HT1080 (cell line): ENCODE data around the gene CCDC192. TPM values are rescaled to one million over a fixed set of nuclear protein-coding genes. Genes with fewer than 3 reads are reported as not detected.
"Not testable (repeated sequence)": the region's sequence is repeated elsewhere in the genome, so short reads cannot be mapped to it uniquely, and the experiment has no call there.

Source experiments
- DNase-seq: peaks from one replicate; pipeline ENCODE4 v3.0.0-alpha.2; 2015; ENCODE audit warnings: low read depth
- total RNA-seq: library from RNA; depleted of rRNA; stranded (reverse); fragments of >200 nt; shearing (Covaris generic); gene quantifications from 2 replicates; pipeline ENCODE4 v1.2.3, GENCODE V29; 2014

The CCDC192 gene
- total RNA-seq, 1 experiment from 2014 or later, result not detected

DNA sequence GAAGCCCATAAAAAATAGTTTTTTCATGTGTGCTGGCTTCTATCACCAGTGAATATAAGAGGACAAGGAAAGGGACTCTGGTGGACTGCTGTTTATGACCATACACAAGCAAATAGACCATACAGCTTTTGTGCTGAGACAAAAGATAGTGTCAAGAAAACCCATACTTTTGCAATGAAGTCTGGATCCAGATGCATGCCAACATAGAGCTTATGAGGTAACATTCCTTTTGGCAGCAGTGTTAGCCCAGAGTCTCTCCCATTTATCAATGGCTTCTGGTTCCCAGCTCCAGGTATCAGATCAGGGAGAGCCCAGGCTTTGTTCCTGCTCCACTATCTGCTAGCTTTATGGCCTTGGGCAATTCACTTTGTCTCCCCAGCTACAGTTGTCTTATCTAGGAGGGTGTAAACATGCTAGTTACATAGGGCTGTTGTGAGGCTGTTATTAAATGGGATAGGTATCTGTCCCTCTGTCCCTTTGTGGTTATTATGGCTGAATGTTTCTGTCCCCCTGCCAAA is 55.6 kb downstream of the CCDC192 start:
- no peak for DNase-seq

GRCh38 chr5:127761869-127762268 is 58.7 kb downstream of the CCDC192 start:
- no peak for DNase-seq

- DNase-seq, result no peak
Observed at GRCh38 chr5:127762412-127762811, 59.2 kb downstream of the CCDC192 start.

DNA sequence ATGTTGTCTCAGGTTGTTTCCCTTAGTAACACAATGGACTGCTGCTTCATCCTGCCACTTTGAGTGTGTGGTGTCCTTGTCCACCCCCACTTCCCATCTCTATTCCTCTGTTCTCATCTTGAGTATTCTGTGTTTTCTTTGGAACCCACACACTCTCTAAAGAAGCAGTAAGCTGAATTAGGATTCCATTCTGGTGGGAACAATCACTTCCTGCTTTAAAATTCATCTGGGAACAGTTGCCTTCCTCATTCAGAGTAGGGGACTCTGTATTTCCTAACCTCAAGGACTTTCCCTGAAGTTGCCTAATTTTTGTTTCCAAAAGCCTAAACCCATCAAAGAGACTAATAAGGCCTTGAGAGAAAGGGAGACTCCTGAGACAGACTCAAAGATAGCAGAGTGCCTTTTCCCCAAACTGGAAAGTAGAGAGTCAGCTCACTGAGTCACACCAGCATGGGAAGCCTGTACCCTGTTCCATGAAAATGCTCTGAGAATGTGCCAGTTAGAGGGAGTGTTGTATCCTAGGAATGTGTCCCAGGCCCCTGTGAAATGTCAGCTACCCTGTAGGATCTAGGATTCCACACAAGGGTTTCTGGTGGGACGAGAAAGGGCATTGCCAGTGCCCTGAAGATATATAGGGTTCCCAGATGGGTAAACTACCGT is 63.6 kb downstream of the CCDC192 start:
- DNase-seq, result peak; percentile 18

GRCh38 chr5:127769386-127769785 is 66.2 kb downstream of the CCDC192 start:
- no peak for DNase-seq

DNA sequence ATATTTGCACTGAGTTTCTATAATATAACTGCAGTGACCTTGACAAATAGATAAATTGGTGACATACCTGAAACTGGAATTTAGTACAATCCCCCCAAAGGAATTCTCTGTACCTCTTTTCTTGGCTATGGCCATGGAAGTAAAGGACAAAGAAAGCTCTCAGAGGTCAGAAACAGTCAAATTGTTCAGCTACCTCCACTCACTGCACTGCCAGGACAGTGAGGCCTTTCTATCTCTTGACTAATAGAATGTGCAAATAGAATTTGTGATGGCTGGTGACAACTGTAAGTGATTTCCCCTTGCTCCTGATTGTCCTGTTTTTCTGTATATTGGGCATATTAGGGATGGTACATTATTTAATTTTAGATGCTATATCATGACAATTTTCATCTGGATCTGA is 67.1 kb downstream of the CCDC192 start:
- DNase-seq, result no peak

GRCh38 chr5:127772531-127772930 is 69.3 kb downstream of the CCDC192 start:
- DNase-seq, result no peak

DNA sequence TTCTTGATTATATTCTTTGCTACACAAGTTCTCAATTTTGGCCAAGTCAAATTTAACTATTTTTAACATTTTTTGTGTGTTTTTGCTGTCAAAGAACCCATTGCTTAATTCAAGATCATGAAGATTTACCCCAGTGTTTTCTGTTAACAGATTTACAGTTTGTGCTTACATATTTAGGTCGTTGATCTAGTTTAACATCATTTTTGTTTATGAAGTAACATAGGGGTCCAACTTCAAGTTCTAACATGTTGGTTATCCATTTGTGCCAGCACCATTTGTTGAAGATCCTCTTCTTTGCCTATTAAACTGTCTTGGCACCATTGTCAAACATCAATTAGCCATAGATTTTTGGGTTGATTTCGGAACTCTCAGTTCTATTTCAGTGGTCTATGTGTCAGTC is 71.0 kb downstream of the CCDC192 start:
- DNase-seq, result no peak

DNA sequence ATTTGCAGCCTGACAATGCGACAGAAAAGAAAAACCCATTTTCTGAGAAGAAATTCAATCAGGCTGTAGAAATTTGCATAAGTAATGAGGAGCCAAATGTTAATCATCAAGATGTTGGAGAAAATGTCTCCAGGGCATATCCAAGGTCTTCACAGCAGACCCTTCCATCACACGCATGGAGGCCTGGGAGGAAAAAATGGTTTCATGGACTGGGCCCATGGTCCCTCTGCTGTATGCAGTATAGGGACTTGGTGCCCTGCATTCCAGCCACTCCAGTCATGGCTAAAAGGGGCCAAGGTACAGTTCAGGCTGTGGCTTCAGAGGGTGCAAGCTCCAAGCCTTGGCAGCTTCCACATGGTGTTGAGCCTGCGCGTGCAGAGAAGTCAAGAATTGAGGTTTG is 73.3 kb downstream of the CCDC192 start:
- no peak for DNase-seq

- no peak for DNase-seq
Observed at GRCh38 chr5:127777957-127778356, 74.8 kb downstream of the CCDC192 start.

- not testable (repeated sequence) for DNase-seq
Observed at GRCh38 chr5:127782450-127782849, 79.3 kb downstream of the CCDC192 start.

DNA sequence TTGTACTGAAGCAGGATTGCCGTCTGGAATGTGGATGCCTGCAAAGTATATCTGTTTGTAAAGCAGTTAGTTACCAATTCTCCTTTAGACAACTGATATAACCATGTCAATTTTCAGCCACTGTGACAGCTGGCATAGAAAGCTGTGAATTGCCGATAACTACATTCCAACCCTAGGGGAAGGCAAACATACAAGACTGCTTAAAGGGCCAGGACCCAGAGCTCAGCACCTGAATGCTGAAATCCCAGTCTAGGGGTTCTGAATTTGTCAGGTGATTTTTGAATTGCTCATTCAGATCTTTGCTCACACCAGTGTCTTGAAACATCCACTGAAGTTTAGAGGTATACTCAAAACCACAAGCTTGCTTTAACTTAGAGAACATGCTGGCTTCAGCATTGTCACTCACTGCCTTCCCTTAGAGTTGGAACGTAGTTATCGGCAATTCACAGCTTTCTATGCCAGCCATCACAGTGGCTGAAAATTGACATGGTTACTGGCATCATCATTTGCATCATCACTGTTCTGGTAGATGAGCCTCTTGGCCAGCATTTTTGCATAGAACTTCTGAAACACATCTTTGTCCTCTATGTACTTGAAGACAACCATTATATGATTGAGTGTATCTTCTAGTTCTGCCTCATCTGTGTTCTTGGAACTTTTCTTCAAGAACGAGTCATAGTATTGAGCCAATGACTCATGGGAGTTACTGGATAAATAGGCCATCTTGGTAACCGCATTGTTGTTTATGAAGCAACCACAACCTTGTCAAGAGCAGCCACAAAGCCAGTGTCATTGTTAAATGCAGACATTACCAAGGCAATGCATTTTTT is 82.1 kb downstream of the CCDC192 start:
- DNase-seq, result peak; percentile 82

GRCh38 chr5:127791439-127791838 is 88.2 kb downstream of the CCDC192 start:
- no peak for DNase-seq

- DNase-seq, result not testable (repeated sequence)
Observed at GRCh38 chr5:127791908-127792307, 88.7 kb downstream of the CCDC192 start.

DNA sequence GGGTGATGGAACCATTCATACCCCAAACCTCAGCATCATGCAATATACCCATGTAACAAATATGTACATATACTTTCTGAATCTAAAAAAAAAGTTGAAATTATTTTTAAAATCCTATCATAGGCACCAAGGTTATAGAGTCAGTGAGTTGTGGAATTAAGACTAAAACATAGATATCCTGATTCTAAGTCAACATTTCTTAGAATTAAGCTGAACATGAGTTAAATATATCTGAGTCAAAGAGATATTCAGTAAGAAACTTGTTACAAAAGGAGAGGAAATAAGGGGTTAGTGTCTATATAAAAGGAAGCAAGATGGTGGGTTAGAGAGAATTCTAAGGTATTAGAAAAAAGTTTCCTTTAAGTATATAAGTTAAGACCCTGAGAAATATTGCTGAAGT is 89.9 kb downstream of the CCDC192 start:
- DNase-seq, result no peak

DNA sequence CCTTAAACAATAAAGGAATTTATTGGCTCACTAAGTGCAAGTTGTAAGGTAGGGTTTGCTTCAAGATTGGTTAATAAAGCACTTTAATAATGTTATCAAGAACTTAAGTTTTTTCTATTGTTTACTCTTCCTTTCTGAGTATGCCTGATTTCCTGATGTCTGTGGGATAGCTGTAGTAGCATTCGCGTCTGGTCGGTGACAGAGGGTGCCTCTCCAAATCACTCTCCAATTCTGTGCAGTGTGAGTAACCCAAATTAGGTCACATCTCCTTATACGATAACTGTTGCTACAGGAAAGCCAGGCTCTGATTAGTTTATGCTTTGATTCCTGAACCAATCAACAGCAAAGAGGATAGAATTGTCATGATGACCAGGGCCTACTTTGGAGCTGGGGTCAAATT is 90.7 kb downstream of the CCDC192 start:
- no peak for DNase-seq

DNA sequence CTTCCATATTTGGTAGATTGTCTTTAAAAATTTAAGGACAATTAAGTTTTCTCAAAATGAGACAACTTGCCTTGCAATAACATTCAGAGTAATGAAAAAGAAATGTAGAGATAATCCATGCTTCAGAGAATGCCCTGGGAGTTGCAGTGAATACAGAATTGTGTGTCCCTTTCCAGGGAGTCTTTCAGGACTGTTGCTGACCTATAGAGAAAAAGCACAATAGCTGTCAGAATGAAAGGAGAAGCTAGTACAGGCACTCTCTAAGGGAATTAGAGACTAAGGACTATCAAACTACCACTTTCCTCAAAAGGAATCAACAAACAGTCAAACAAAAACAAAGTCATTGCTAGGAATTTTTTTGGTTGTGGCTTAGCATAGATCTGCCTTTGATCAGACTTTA is 93.0 kb downstream of the CCDC192 start:
- no peak for DNase-seq

DNA sequence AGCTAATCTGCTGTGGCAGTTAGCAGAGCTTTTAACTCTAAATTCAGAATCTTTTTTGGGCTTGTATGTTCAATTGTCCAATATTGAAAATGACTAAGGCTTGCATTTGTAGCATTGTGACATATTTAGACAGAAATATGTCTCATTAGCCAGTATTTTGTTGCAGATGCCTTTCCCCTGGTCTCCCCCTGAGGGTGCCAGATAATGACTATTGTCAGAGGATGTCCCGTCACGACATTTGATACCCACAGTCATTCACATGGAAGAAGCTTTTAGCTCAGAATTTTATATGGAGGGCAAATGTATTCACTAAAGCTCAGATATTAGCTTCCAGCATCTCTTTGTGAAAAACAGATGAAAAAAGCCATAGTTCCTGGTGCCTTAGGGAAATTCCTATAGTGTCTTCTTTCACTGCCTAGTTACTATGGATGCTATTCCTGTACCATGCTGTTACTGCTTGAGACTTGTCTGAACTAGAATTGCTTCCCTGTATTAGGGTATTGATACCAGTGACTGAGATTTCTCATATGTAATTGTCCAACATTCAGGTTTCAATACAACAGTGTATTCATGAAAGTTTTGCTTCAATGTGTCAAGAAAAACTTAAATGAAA is 96.2 kb downstream of the CCDC192 start:
- no peak for DNase-seq

GRCh38 chr5:127801751-127802476 is 98.7 kb downstream of the CCDC192 start:
- DNase-seq, result peak; percentile 38

DNA sequence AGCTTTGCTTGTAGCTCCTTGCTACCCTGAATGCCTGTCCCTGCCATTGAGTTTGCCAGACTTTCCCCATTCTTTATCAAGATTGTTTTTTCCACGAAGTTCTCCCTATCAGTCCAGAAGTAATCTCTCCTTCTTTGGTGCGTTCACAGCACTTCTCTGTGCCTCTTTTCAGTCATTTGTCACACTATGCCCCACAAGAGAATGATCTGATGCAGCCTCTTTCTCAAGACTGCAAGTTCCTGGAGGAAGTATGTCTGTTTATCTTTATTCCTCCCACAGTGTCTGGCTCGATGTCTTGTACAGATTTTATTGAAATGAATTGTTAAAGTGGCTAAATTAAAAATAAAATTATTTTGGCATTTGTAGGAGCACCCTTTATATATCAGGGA is 99.3 kb downstream of the CCDC192 start:
- no peak for DNase-seq

- peak; percentile 27 for DNase-seq
Observed at GRCh38 chr5:127804886-127805426, 101.8 kb downstream of the CCDC192 start.
